Measurements from ENCODE around the gene ZRANB3.
"Not testable (repeated sequence)": the region's sequence is repeated elsewhere in the genome, so short reads cannot be mapped to it uniquely, and the experiment has no call there.

Gene ZRANB3

GRCh38 chr2:135533545-135533944 is 2.5 kb upstream of the ZRANB3 start:
- H3K4me1 ChIP-seq (ENCODE audit: control insufficient read depth, insufficient read depth, low read length) = peaks cover 20% of the 10 kb centered on the region
- H3K9me3 ChIP-seq (ENCODE audit: control insufficient read depth in 2 of 2, low read length in 2 of 2); H3K27ac ChIP-seq (ENCODE audit: low read length); H3K9ac ChIP-seq (ENCODE audit: low read length in 2 of 2); H3K27me3 ChIP-seq (ENCODE audit: control insufficient read depth in 1 of 2, insufficient read depth in 2 of 2, low read length in 2 of 2); H3K36me3 ChIP-seq (ENCODE audit: control insufficient read depth in 2 of 2, insufficient read depth in 2 of 2, low read length in 2 of 2); H3K4me3 ChIP-seq (ENCODE audit: low read length in 2 of 2): not testable (repeated sequence)

GRCh38 chr2:135532581-135532980 is 1.6 kb upstream of the ZRANB3 start:
- Histone ChIP-seq H3K4me3 (ENCODE audit: low read length in 2 of 2) (peak overlapping the region in 1 of 2 donors; percentile 97), H3K27ac (ENCODE audit: low read length) (no peak overlapping the region), H3K9me3 (ENCODE audit: control insufficient read depth in 2 of 2, low read length in 2 of 2) (no peaks in the 10 kb centered on the region), H3K27me3 (ENCODE audit: control insufficient read depth in 1 of 2, insufficient read depth in 2 of 2, low read length in 2 of 2) (no peaks in the 10 kb centered on the region), H3K4me1 (ENCODE audit: control insufficient read depth, insufficient read depth, low read length) (peaks cover 20% of the 10 kb centered on the region), H3K9ac (ENCODE audit: low read length in 2 of 2) (peak overlapping the region in 1 of 2 donors; percentile 36), H3K36me3 (ENCODE audit: control insufficient read depth in 2 of 2, insufficient read depth in 2 of 2, low read length in 2 of 2) (no peaks in the 10 kb centered on the region)

- H3K4me3 ChIP-seq (ENCODE audit: low read length in 2 of 2) = peak within 1 kb of the TSS; percentile 88 to 97
- H3K27ac ChIP-seq (ENCODE audit: low read length) = peak within 1 kb of the TSS; percentile 98
- H3K36me3 ChIP-seq (ENCODE audit: control insufficient read depth in 2 of 2, insufficient read depth in 2 of 2, low read length in 2 of 2) = no peaks in the 10 kb centered on the region
- peaks cover 20% of the 10 kb centered on the region for H3K4me1 ChIP-seq (ENCODE audit: control insufficient read depth, insufficient read depth, low read length)
- no peaks in the 10 kb centered on the region for H3K27me3 ChIP-seq (ENCODE audit: control insufficient read depth in 1 of 2, insufficient read depth in 2 of 2, low read length in 2 of 2)
- H3K9ac ChIP-seq (ENCODE audit: low read length in 2 of 2) = peak within 1 kb of the TSS; percentile 89 to 98
- no peaks in the 10 kb centered on the region for H3K9me3 ChIP-seq (ENCODE audit: control insufficient read depth in 2 of 2, low read length in 2 of 2)
Measured at GRCh38 chr2:135531231-135532197, 496 bp upstream of the ZRANB3 start, which contains the start of gene R3HDM1. TSS of gene R3HDM1 (plus strand) at chr2:135531484. CDS start at chr2:135604846, 73,362 bp downstream.

GRCh38 chr2:135528006-135528405 is 3.0 kb downstream of the ZRANB3 start:
- no peaks in the 10 kb centered on the region for H3K36me3 ChIP-seq (ENCODE audit: control insufficient read depth in 2 of 2, insufficient read depth in 2 of 2, low read length in 2 of 2)
- no peaks in the 10 kb centered on the region for H3K9me3 ChIP-seq (ENCODE audit: control insufficient read depth in 2 of 2, low read length in 2 of 2)
- no peak overlapping the region for H3K4me3 ChIP-seq (ENCODE audit: low read length in 2 of 2)
- peaks cover 16% of the 10 kb centered on the region for H3K4me1 ChIP-seq (ENCODE audit: control insufficient read depth, insufficient read depth, low read length)
- no peak overlapping the region for H3K9ac ChIP-seq (ENCODE audit: low read length in 2 of 2)
- H3K27ac ChIP-seq (ENCODE audit: low read length) = no peak overlapping the region
- H3K27me3 ChIP-seq (ENCODE audit: control insufficient read depth in 1 of 2, insufficient read depth in 2 of 2, low read length in 2 of 2) = no peaks in the 10 kb centered on the region

- Histone ChIP-seq H3K9me3 (ENCODE audit: control insufficient read depth in 2 of 2, low read length in 2 of 2) (no peaks in the 10 kb centered on the region), H3K9ac (ENCODE audit: low read length in 2 of 2) (no peak overlapping the region), H3K36me3 (ENCODE audit: control insufficient read depth in 2 of 2, insufficient read depth in 2 of 2, low read length in 2 of 2) (no peaks in the 10 kb centered on the region), H3K27ac (ENCODE audit: low read length) (no peak overlapping the region), H3K4me1 (ENCODE audit: control insufficient read depth, insufficient read depth, low read length) (peaks cover 5% of the 10 kb centered on the region), H3K27me3 (ENCODE audit: control insufficient read depth in 1 of 2, insufficient read depth in 2 of 2, low read length in 2 of 2) (no peaks in the 10 kb centered on the region), H3K4me3 (ENCODE audit: low read length in 2 of 2) (no peak overlapping the region)
Measured at GRCh38 chr2:135525786-135526185, 5.2 kb downstream of the ZRANB3 start.

GRCh38 chr2:135512099-135512498 is 18.9 kb downstream of the ZRANB3 start:
- H3K9me3 ChIP-seq (ENCODE audit: control insufficient read depth in 2 of 2, low read length in 2 of 2) = peaks cover 7% of the 10 kb centered on the region in 2 donors
- H3K36me3 ChIP-seq (ENCODE audit: control insufficient read depth in 2 of 2, insufficient read depth in 2 of 2, low read length in 2 of 2) = no peaks in the 10 kb centered on the region
- no peak overlapping the region for H3K27ac ChIP-seq (ENCODE audit: low read length)
- no peaks in the 10 kb centered on the region for H3K27me3 ChIP-seq (ENCODE audit: control insufficient read depth in 1 of 2, insufficient read depth in 2 of 2, low read length in 2 of 2)
- no peak overlapping the region for H3K4me3 ChIP-seq (ENCODE audit: low read length in 2 of 2)
- H3K9ac ChIP-seq (ENCODE audit: low read length in 2 of 2) = no peak overlapping the region
- H3K4me1 ChIP-seq (ENCODE audit: control insufficient read depth, insufficient read depth, low read length) = no peaks in the 10 kb centered on the region

GRCh38 chr2:135510577-135510976 is 20.4 kb downstream of the ZRANB3 start:
- H3K27ac ChIP-seq (ENCODE audit: low read length) = no peak overlapping the region
- no peak overlapping the region for H3K4me3 ChIP-seq (ENCODE audit: low read length in 2 of 2)
- no peaks in the 10 kb centered on the region for H3K27me3 ChIP-seq (ENCODE audit: control insufficient read depth in 1 of 2, insufficient read depth in 2 of 2, low read length in 2 of 2)
- no peaks in the 10 kb centered on the region for H3K4me1 ChIP-seq (ENCODE audit: control insufficient read depth, insufficient read depth, low read length)
- H3K36me3 ChIP-seq (ENCODE audit: control insufficient read depth in 2 of 2, insufficient read depth in 2 of 2, low read length in 2 of 2) = no peaks in the 10 kb centered on the region
- H3K9me3 ChIP-seq (ENCODE audit: control insufficient read depth in 2 of 2, low read length in 2 of 2) = peaks cover 7% of the 10 kb centered on the region in 2 donors
- H3K9ac ChIP-seq (ENCODE audit: low read length in 2 of 2) = no peak overlapping the region

GRCh38 chr2:135504811-135505210 is 26.2 kb downstream of the ZRANB3 start:
- Histone ChIP-seq H3K4me3 (ENCODE audit: low read length in 2 of 2) (no peak overlapping the region), H3K27ac (ENCODE audit: low read length) (no peak overlapping the region), H3K9ac (ENCODE audit: low read length in 2 of 2) (no peak overlapping the region), H3K27me3 (ENCODE audit: control insufficient read depth in 1 of 2, insufficient read depth in 2 of 2, low read length in 2 of 2) (no peaks in the 10 kb centered on the region), H3K4me1 (ENCODE audit: control insufficient read depth, insufficient read depth, low read length) (no peaks in the 10 kb centered on the region), H3K9me3 (ENCODE audit: control insufficient read depth in 2 of 2, low read length in 2 of 2) (no peaks in the 10 kb centered on the region), H3K36me3 (ENCODE audit: control insufficient read depth in 2 of 2, insufficient read depth in 2 of 2, low read length in 2 of 2) (no peaks in the 10 kb centered on the region)

- H3K4me1 ChIP-seq (ENCODE audit: control insufficient read depth, insufficient read depth, low read length); H3K9ac ChIP-seq (ENCODE audit: low read length in 2 of 2); H3K36me3 ChIP-seq (ENCODE audit: control insufficient read depth in 2 of 2, insufficient read depth in 2 of 2, low read length in 2 of 2); H3K27ac ChIP-seq (ENCODE audit: low read length); H3K4me3 ChIP-seq (ENCODE audit: low read length in 2 of 2); H3K9me3 ChIP-seq (ENCODE audit: control insufficient read depth in 2 of 2, low read length in 2 of 2); H3K27me3 ChIP-seq (ENCODE audit: control insufficient read depth in 1 of 2, insufficient read depth in 2 of 2, low read length in 2 of 2): not testable (repeated sequence)
Measured at GRCh38 chr2:135498588-135498987, 32.4 kb downstream of the ZRANB3 start.

- Histone ChIP-seq H3K4me3 (ENCODE audit: low read length in 2 of 2) (no peak overlapping the region), H3K36me3 (ENCODE audit: control insufficient read depth in 2 of 2, insufficient read depth in 2 of 2, low read length in 2 of 2) (no peaks in the 10 kb centered on the region), H3K4me1 (ENCODE audit: control insufficient read depth, insufficient read depth, low read length) (no peaks in the 10 kb centered on the region), H3K27ac (ENCODE audit: low read length) (no peak overlapping the region), H3K9ac (ENCODE audit: low read length in 2 of 2) (no peak overlapping the region), H3K9me3 (ENCODE audit: control insufficient read depth in 2 of 2, low read length in 2 of 2) (no peaks in the 10 kb centered on the region), H3K27me3 (ENCODE audit: control insufficient read depth in 1 of 2, insufficient read depth in 2 of 2, low read length in 2 of 2) (no peaks in the 10 kb centered on the region)
Measured at GRCh38 chr2:135494917-135495316, 36.1 kb downstream of the ZRANB3 start.

GRCh38 chr2:135494503-135494902 is 36.5 kb downstream of the ZRANB3 start:
- Histone ChIP-seq H3K4me3 (ENCODE audit: low read length in 2 of 2) (no peak overlapping the region), H3K36me3 (ENCODE audit: control insufficient read depth in 2 of 2, insufficient read depth in 2 of 2, low read length in 2 of 2) (no peaks in the 10 kb centered on the region)

More at GRCh38 chr2:135494503-135494902, 36.5 kb downstream of the ZRANB3 start:
- H3K4me1 ChIP-seq (ENCODE audit: control insufficient read depth, insufficient read depth, low read length) = no peaks in the 10 kb centered on the region
- no peaks in the 10 kb centered on the region for H3K9me3 ChIP-seq (ENCODE audit: control insufficient read depth in 2 of 2, low read length in 2 of 2)
- no peak overlapping the region for H3K9ac ChIP-seq (ENCODE audit: low read length in 2 of 2)
- H3K27me3 ChIP-seq (ENCODE audit: control insufficient read depth in 1 of 2, insufficient read depth in 2 of 2, low read length in 2 of 2) = no peaks in the 10 kb centered on the region
- no peak overlapping the region for H3K27ac ChIP-seq (ENCODE audit: low read length)
